HG03135 (cell line): ENCODE data around the gene SAFB2.

Source experiments
- ATAC-seq: cut with Tn5 transposase; IDR thresholded peaks from one replicate; pipeline ENCODE4 v1.9.1; 2021; ENCODE audit warnings: mild to moderate bottlenecking, moderate library complexity; ENCODE audit not compliant: unreplicated experiment

SAFB2 gene

GRCh38 chr19:5553892-5554291 lies 68.7 kb downstream of the SAFB2 start:
- no peak for ATAC-seq

- ATAC-seq: no peak
Measured at GRCh38 chr19:5547881-5548280, 74.7 kb downstream of the SAFB2 start.

GRCh38 chr19:5545984-5546383 lies 76.6 kb downstream of the SAFB2 start:
- no peak for ATAC-seq

GRCh38 chr19:5545051-5545450 lies 77.5 kb downstream of the SAFB2 start:
- ATAC-seq: no peak

- ATAC-seq: no peak
Measured at GRCh38 chr19:5542665-5543064, 79.9 kb downstream of the SAFB2 start.

- ATAC-seq: no peak
Measured at GRCh38 chr19:5541456-5541855, 81.1 kb downstream of the SAFB2 start.

GRCh38 chr19:5540208-5540607 lies 82.4 kb downstream of the SAFB2 start:
- no peak for ATAC-seq

GRCh38 chr19:5537870-5538269 lies 84.7 kb downstream of the SAFB2 start:
- ATAC-seq: no peak
